Naive thymus-derived CD8-positive, alpha-beta T cell (primary cell): ENCODE results near the gene TRPM8. TPM values are rescaled to one million over a fixed set of nuclear protein-coding genes. Genes with fewer than 3 reads are reported as not detected.

Experiments used
- ATAC-seq, 2 donors: fragments of 150-1000 bp; cut with Tn5 transposase in 1 of 2; sonication (Bioruptor Pico), chemical (Tn5 transposase) in 1 of 2; 1 replicate in 1 of 2; 2 replicates in 1 of 2; pipeline ENCODE4 v1.10.0; 2021; ENCODE audit warnings: mild to moderate bottlenecking in 2 of 2, moderate library complexity in 2 of 2
- POLR2A ChIA-PET: fragments of 350-600 bp; sonication (Branson Sonifier 250); formaldehyde crosslinking; loops from one replicate; lab custom pipeline; 2021; ENCODE audit warnings: antibody characterized with exemption; lab: Charles Lee
- DNase-seq, 10 donors: peaks; one replicate each; pipeline versions ENCODE4 v3.0.0 to v3.0.0-alpha.2; 2020 to 2022
- H3K27ac Mint-ChIP-seq, 10 donors: one replicate each; pipeline ENCODE4 v1.8.0; 2020 to 2022; ENCODE audit warnings: mild to moderate bottlenecking in 10 of 10, mixed read lengths in 10 of 10, moderate library complexity in 4 of 10, inconsistent platforms in 1 of 10
- H3K27me3 Mint-ChIP-seq, 5 donors: one replicate each; pipeline ENCODE4 v1.8.0; 2021 to 2022; ENCODE audit warnings: mixed read lengths in 5 of 5
- H3K36me3 Mint-ChIP-seq, 3 donors: one replicate each; pipeline ENCODE4 v1.8.0; 2020 to 2022; ENCODE audit warnings: mixed read lengths in 3 of 3, mild to moderate bottlenecking in 2 of 3, inconsistent platforms in 1 of 3
- H3K4me1 Mint-ChIP-seq, 4 donors: one replicate each; pipeline ENCODE4 v1.8.0; 2021 to 2022; ENCODE audit warnings: mixed read lengths in 4 of 4
- H3K4me3 Mint-ChIP-seq, 10 donors: one replicate each; pipeline ENCODE4 v1.8.0; 2020 to 2022; ENCODE audit warnings: mild to moderate bottlenecking in 10 of 10, mixed read lengths in 10 of 10, moderate library complexity in 6 of 10, inconsistent platforms in 1 of 10
- H3K9me3 Mint-ChIP-seq, 9 donors: one replicate each; pipeline ENCODE4 v1.8.0; 2020 to 2022; ENCODE audit warnings: mixed read lengths in 9 of 9, mild to moderate bottlenecking in 3 of 9, inconsistent platforms in 1 of 9, moderate library complexity in 1 of 9
- polyA plus RNA-seq, 3 donors: library from polyadenylated mRNA; unstranded; fragments of 300-500 nt; fragmentation: Illumina TruSeq; gene quantifications; one replicate each; pipeline ENCODE4 v1.2.3, GENCODE V29; 2021
- total RNA-seq, 8 experiments: library from RNA in 2 of 8; stranded (reverse) in 2 of 8; gene quantifications; one replicate each; pipeline ENCODE4 v1.2.3 and lab custom pipeline; 2021 to 2026

TRPM8 gene
- total and polyA plus RNA-seq, 5 experiments from 2014 or later = not detected

DNA sequence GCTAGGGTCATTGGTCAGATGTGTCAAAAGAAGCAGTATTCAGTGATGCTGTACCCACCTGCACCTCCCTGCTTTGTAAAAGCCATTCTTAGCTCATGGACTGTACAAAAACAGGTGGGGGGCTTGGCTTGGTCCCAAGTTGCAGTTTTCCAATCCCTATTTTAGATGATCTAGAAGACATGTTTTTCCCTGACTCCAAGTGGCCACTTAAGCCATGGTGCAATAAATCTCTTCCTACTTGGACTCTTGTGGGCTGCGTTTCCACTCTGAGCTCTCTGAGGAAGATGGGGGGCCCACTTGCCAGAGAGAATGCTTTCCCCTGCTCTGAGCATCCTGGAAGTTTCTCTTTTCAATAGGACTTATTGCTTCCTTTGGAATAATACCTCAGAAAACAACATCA lies 76.3 kb downstream of the TRPM8 start:
- H3K9me3 Mint-ChIP-seq = peaks cover 0 to 20% (median 3%) of the 10 kb centered on the region in 9 donors
- no peaks in the 10 kb centered on the region for H3K27me3 Mint-ChIP-seq
- no peak overlapping the region for H3K4me3 Mint-ChIP-seq
- peaks cover 38 to 92% (median 64%) of the 10 kb centered on the region in 4 donors for H3K4me1 Mint-ChIP-seq
- peaks cover 0 to 16% (median 2%) of the 10 kb centered on the region in 3 donors for H3K36me3 Mint-ChIP-seq
- POLR2A ChIA-PET = no interaction called here
- no peak overlapping the region for H3K27ac Mint-ChIP-seq
- ATAC-seq (no peak), DNase-seq (no peak)

DNA sequence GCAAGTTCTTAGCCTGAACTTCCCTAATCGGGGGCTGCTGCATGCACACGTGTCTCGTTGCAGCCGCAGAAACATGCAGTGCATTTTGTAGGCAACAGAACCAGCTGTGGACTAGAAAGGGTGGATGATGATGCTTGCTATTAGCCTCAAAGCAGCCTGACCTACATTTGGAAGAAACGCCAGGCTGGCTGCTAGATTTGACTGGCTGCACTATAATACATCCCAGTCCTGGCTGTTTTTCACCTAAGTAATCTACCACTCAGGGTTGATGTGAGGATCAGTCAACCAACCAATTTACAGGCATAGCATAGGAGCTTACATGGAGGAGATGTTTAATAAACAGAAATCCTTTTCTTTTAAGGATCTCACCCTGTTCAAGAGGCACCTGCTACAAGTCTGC lies 77.0 kb downstream of the TRPM8 start:
- Mint-ChIP-seq H3K27me3 (no peaks in the 10 kb centered on the region), H3K27ac (no peak overlapping the region), H3K4me1 (peaks cover 35 to 92% (median 59%) of the 10 kb centered on the region in 4 donors), H3K4me3 (no peak overlapping the region), H3K36me3 (peaks cover 0 to 10% (median 0%) of the 10 kb centered on the region in 3 donors), H3K9me3 (peaks cover 0 to 14% (median 0%) of the 10 kb centered on the region in 9 donors)
- no peak for ATAC-seq
- no peak for DNase-seq
- POLR2A ChIA-PET = no interaction called here

DNA sequence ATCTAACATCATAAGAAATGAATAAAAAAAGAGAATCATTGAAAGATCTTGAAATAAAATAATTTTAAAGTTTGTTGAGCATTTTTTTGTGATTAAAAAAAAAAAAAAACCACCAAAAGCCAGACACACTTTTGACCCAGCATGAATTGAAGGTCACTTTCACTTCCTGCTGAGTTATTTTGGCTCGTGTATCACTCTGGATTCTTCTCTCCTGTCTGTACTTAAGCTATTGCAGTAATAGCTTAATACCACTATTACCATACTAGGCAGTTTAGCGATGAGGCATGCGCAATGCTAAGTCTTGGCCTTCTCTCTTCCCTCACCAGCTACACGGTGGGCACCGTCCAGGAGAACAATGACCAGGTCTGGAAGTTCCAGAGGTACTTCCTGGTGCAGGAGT lies 78.8 kb downstream of the TRPM8 start:
- Mint-ChIP-seq H3K27me3 (no peaks in the 10 kb centered on the region), H3K27ac (peak overlapping the region in 3 of 10 donors; percentile 6 to 66 (median 15)), H3K9me3 (no peaks in the 10 kb centered on the region), H3K36me3 (no peaks in the 10 kb centered on the region), H3K4me1 (peaks cover 26 to 90% (median 50%) of the 10 kb centered on the region in 4 donors), H3K4me3 (peak overlapping the region in 1 of 10 donors; percentile 43)
- POLR2A ChIA-PET = no interaction called here
- ATAC-seq = no peak
- no peak for DNase-seq

GRCh38 chr2:233996461-233996860 lies 79.3 kb downstream of the TRPM8 start:
- DNase-seq = no peak
- H3K4me3 Mint-ChIP-seq = peak overlapping the region in 1 of 10 donors; percentile 43
- no peaks in the 10 kb centered on the region for H3K9me3 Mint-ChIP-seq
- no peaks in the 10 kb centered on the region for H3K27me3 Mint-ChIP-seq
- H3K4me1 Mint-ChIP-seq = peaks cover 24 to 90% (median 50%) of the 10 kb centered on the region in 4 donors
- H3K27ac Mint-ChIP-seq = peak overlapping the region in 4 of 10 donors; percentile 6 to 66 (median 36)
- no peak for ATAC-seq
- POLR2A ChIA-PET = no interaction called here
- no peaks in the 10 kb centered on the region for H3K36me3 Mint-ChIP-seq

GRCh38 chr2:233997707-233998106 lies 80.5 kb downstream of the TRPM8 start:
- H3K4me3 Mint-ChIP-seq = peak overlapping the region in 3 of 10 donors; percentile 19 to 39 (median 35)
- peak overlapping the region in 4 of 10 donors; percentile 19 to 72 (median 45) for H3K27ac Mint-ChIP-seq
- no peak for DNase-seq
- ATAC-seq = no peak
- H3K9me3 Mint-ChIP-seq = no peaks in the 10 kb centered on the region
- POLR2A ChIA-PET = interaction anchor here (0.6 kb wide), 1 partner anchor 299 kb away, joined by 3 read pairs; no protein-coding TSS in a partner anchor
- H3K27me3 Mint-ChIP-seq = peaks cover 0 to 3% (median 0%) of the 10 kb centered on the region in 5 donors
- H3K4me1 Mint-ChIP-seq = peaks cover 28 to 91% (median 50%) of the 10 kb centered on the region in 4 donors
- H3K36me3 Mint-ChIP-seq = no peaks in the 10 kb centered on the region

DNA sequence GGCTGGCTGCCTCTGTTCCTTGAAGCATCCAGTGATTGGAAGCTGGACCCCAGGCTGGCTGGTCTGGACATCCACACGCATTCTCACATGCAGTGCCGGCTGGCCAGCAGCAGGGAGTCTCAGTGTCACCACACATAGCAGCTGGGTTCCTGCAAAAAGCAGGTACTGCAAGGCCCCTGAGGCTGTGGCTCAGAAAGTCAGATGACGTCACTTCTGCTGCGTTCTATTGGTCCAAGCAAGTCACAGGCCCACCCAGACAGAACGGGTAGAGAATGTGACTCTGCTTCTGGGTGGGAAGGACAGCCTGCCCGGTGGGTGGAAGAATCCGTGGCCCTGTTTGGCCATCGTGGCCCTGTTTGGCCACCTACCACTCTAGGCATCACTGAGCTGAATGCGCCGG lies 82.0 kb downstream of the TRPM8 start:
- H3K9me3 Mint-ChIP-seq = no peaks in the 10 kb centered on the region
- no peaks in the 10 kb centered on the region for H3K36me3 Mint-ChIP-seq
- ATAC-seq (no peak), DNase-seq (peak in 1 of 10 donors; percentile 18)
- POLR2A ChIA-PET = no interaction called here
- H3K4me3 Mint-ChIP-seq = peak overlapping the region in 1 of 10 donors; percentile 6
- H3K27ac Mint-ChIP-seq = peak overlapping the region in 1 of 10 donors; percentile 27
- peaks cover 33 to 86% (median 47%) of the 10 kb centered on the region in 4 donors for H3K4me1 Mint-ChIP-seq
- H3K27me3 Mint-ChIP-seq = peaks cover 0 to 8% (median 0%) of the 10 kb centered on the region in 5 donors

GRCh38 chr2:234001380-234002160 lies 84.4 kb downstream of the TRPM8 start:
- ATAC-seq (peak; percentile 65 to 88), DNase-seq (peak in 2 of 10 donors; percentile 43 to 48)
- peaks cover 0 to 8% (median 0%) of the 10 kb centered on the region in 5 donors for H3K27me3 Mint-ChIP-seq
- no peaks in the 10 kb centered on the region for H3K36me3 Mint-ChIP-seq
- POLR2A ChIA-PET = interaction anchor here (0.5 kb wide), 1 partner anchor 54 kb away, joined by 3 read pairs; no protein-coding TSS in a partner anchor
- no peaks in the 10 kb centered on the region for H3K9me3 Mint-ChIP-seq
- H3K4me3 Mint-ChIP-seq = peak overlapping the region; percentile 41 to 79 (median 56)
- H3K4me1 Mint-ChIP-seq = peaks cover 25 to 66% (median 35%) of the 10 kb centered on the region in 4 donors
- peak overlapping the region in 9 of 10 donors; percentile 29 to 89 (median 75) for H3K27ac Mint-ChIP-seq

GRCh38 chr2:234002281-234002680 lies 85.1 kb downstream of the TRPM8 start:
- peak overlapping the region in 5 of 10 donors; percentile 23 to 75 (median 63) for H3K27ac Mint-ChIP-seq
- H3K9me3 Mint-ChIP-seq = no peaks in the 10 kb centered on the region
- ATAC-seq = no peak
- peaks cover 0 to 8% (median 0%) of the 10 kb centered on the region in 5 donors for H3K27me3 Mint-ChIP-seq
- no peak for DNase-seq
- POLR2A ChIA-PET = interaction anchor here (0.5 kb wide), 1 partner anchor 53 kb away, joined by 3 read pairs; no protein-coding TSS in a partner anchor
- H3K36me3 Mint-ChIP-seq = no peaks in the 10 kb centered on the region
- no peak overlapping the region for H3K4me3 Mint-ChIP-seq
- H3K4me1 Mint-ChIP-seq = peaks cover 25 to 61% (median 34%) of the 10 kb centered on the region in 4 donors

GRCh38 chr2:234003972-234004617 lies 86.9 kb downstream of the TRPM8 start:
- POLR2A ChIA-PET = no interaction called here
- Mint-ChIP-seq H3K27me3 (peaks cover 0 to 8% (median 0%) of the 10 kb centered on the region in 5 donors), H3K27ac (peak overlapping the region in 1 of 10 donors; percentile 10), H3K36me3 (no peaks in the 10 kb centered on the region), H3K9me3 (no peaks in the 10 kb centered on the region), H3K4me1 (peaks cover 19 to 44% (median 32%) of the 10 kb centered on the region in 4 donors), H3K4me3 (no peak overlapping the region)
- ATAC-seq (no peak), DNase-seq (no peak)

DNA sequence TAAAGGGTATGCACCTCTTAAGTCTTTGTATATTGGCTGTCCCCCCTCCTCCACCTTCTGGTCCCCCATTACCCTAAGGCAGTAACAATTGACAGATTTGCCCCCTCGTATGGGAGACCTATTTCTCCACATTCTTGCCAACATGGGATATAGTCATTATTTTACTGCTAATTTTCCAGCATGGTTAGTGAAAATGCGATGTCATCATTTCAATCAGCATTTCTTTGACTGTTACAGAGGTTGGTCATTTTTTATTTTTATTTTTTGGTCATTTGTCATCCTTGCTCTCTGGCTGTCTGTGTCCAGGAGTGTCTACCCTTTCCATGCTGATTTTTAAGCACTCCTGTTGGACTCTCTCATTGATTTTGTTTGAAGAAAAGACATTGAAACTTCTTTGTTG lies 88.0 kb downstream of the TRPM8 start:
- DNase-seq (no peak), ATAC-seq (no peak)
- no peaks in the 10 kb centered on the region for H3K9me3 Mint-ChIP-seq
- no peak overlapping the region for H3K27ac Mint-ChIP-seq
- no peak overlapping the region for H3K4me3 Mint-ChIP-seq
- no peaks in the 10 kb centered on the region for H3K36me3 Mint-ChIP-seq
- POLR2A ChIA-PET = no interaction called here
- H3K4me1 Mint-ChIP-seq = peaks cover 19 to 36% (median 28%) of the 10 kb centered on the region in 4 donors
- H3K27me3 Mint-ChIP-seq = peaks cover 0 to 10% (median 0%) of the 10 kb centered on the region in 5 donors

DNA sequence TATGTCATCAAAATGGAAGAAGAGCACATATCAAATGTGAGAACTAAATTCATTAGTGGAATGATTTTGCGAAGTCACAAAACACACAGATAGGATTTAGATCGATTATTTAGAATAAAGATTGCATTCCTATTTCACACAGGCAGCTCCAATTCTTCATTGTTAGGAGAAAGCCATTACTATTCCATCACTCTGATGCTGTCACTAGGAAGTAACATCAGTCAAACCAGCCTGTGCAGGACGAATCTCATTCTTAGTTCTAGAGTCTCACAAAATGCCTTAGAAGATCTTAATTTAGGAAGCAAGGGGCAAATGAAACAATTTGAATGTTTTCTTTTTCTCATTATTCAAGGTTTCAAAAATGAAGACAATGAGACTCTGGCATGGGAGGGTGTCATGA lies 89.3 kb downstream of the TRPM8 start:
- POLR2A ChIA-PET = no interaction called here
- Mint-ChIP-seq H3K27ac (no peak overlapping the region), H3K9me3 (no peaks in the 10 kb centered on the region), H3K4me1 (peaks cover 12 to 23% (median 19%) of the 10 kb centered on the region in 4 donors), H3K4me3 (no peak overlapping the region), H3K27me3 (peaks cover 0 to 10% (median 0%) of the 10 kb centered on the region in 5 donors), H3K36me3 (no peaks in the 10 kb centered on the region)
- DNase-seq (no peak), ATAC-seq (no peak)

- Mint-ChIP-seq H3K36me3 (no peaks in the 10 kb centered on the region), H3K27me3 (peaks cover 0 to 10% (median 0%) of the 10 kb centered on the region in 5 donors), H3K27ac (no peak overlapping the region), H3K9me3 (no peaks in the 10 kb centered on the region), H3K4me3 (no peak overlapping the region), H3K4me1 (peaks cover 0 to 17% (median 7%) of the 10 kb centered on the region in 4 donors)
- POLR2A ChIA-PET = interaction anchor here (0.5 kb wide), 1 partner anchor 11 kb away, joined by 4 read pairs; no protein-coding TSS in a partner anchor
- ATAC-seq = no peak
- no peak for DNase-seq
These were observed 97.3 kb downstream of the TRPM8 start for GRCh38 chr2:234014427-234014826.
